Measurements from ENCODE around the gene VAMP3.

GRCh38 chr1:7767176-7767575, 3.9 kb upstream of the VAMP3 start:
- TF ChIP-seq ZNF274 (IDR thresholded peaks at IDR 0.05; ENCODE audit: low read length) (no peak), ZNF274 (tag by site-specific recombination; IDR thresholded peaks at IDR 0.05; ENCODE audit: borderline replicate concordance) (no peak), CTCF (tag by site-specific recombination; IDR thresholded peaks at IDR 0.05) (no peak), SP7 (tag by site-specific recombination; IDR thresholded peaks at IDR 0.05) (no peak), MEIS1 (CRISPR knock-in tag; IDR thresholded peaks at IDR 0.05; ENCODE audit: borderline replicate concordance) (no peak), PRDM10 (tag by site-specific recombination; IDR thresholded peaks at IDR 0.05) (no peak), ZNF747 (tag by site-specific recombination; IDR thresholded peaks at IDR 0.05) (no peak), KLF9 (tag by site-specific recombination; IDR thresholded peaks at IDR 0.05; ENCODE audit: low read depth) (no peak), ZNF544 (tag by site-specific recombination; IDR thresholded peaks at IDR 0.05) (no peak), SCRT2 (tag by site-specific recombination; IDR thresholded peaks at IDR 0.05) (no peak)
- TF ChIP-seq, protein P1, sequence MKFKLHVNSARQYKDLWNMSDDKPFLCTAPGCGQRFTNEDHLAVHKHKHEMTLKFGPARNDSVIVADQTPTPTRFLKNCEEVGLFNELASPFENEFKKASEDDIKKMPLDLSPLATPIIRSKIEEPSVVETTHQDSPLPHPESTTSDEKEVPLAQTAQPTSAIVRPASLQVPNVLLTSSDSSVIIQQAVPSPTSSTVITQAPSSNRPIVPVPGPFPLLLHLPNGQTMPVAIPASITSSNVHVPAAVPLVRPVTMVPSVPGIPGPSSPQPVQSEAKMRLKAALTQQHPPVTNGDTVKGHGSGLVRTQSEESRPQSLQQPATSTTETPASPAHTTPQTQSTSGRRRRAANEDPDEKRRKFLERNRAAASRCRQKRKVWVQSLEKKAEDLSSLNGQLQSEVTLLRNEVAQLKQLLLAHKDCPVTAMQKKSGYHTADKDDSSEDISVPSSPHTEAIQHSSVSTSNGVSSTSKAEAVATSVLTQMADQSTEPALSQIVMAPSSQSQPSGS (tag by site-specific recombination; IDR thresholded peaks at IDR 0.05; ENCODE audit: low read depth) = no peak
- TF ChIP-seq, protein P2, sequence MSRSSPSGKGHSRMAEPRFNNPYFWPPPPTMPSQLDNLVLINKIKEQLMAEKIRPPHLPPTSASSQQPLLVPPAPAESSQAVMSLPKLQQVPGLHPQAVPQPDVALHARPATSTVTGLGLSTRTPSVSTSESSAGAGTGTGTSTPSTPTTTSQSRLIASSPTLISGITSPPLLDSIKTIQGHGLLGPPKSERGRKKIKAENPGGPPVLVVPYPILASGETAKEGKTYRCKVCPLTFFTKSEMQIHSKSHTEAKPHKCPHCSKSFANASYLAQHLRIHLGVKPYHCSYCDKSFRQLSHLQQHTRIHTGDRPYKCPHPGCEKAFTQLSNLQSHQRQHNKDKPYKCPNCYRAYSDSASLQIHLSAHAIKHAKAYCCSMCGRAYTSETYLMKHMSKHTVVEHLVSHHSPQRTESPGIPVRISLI (tag by site-specific recombination; IDR thresholded peaks at IDR 0.05) = no peak

Data from HEK293 (cell line).